Left renal cortex interstitium (tissue), 4 donors: ENCODE data around the gene CACNA2D3. TPM values are rescaled to one million over a fixed set of nuclear protein-coding genes. Genes with fewer than 3 reads are reported as not detected.
A peak's percentile ranks its signal among the peaks of the same experiment; 100 is the strongest.

Experiments
- DNase-seq, 4 donors: peaks; one replicate each; pipeline ENCODE4 v3.0.0-alpha.2; 2013; ENCODE audit warnings: low read depth in 4 of 4, low spot score in 2 of 4, missing footprints in 1 of 4
- polyA plus RNA-seq, 4 donors: library from polyadenylated mRNA; unstranded; fragments of 120-200 nt; gene quantifications; one replicate each; pipeline ENCODE4 v1.2.1, GENCODE V29; 2013; ENCODE audit not compliant: insufficient read length in 4 of 4

The CACNA2D3 gene
- polyA plus RNA-seq, 4 donors, result 1.2 to 2.1 (median 1.5) TPM

DNA sequence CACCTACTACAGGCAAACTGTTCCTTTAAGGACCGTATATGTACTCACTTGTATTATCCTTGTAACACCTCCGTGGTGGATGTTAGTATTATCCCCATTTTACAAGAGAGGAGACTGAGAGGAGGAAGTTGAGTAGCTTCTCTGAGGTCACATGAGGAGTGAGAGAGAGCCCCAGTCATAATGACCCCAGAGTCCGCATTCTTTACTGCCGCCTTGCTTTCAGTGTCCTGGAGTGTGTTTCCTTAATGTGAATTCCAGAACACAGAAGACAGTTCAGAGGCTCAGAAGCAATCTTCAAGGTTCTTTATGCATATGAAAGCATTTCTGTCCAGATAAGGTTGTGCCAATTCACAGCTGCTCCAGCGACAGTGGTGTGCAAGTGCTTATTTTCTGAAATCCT is 199.2 kb downstream of the CACNA2D3 start:
- no peak for DNase-seq

DNA sequence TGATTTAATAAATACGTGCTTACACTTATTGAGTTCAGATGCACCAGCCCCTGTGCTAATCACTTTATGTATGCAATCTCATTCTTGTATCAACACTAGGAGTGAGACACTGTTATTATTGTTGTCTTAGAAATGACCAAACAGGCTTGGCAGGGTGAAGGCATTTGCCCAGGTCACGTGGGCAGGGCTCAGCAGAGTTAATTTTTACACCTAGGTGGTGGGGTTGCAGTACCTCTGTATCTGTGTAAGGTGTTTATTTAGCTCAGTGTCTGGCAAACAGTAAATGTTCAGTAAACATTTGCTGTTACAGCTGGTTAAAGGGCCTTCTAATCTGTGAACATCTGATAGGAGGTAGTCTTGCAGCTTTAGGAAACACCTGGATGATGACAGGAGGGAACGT is 200.0 kb downstream of the CACNA2D3 start:
- peak in 1 of 4 donors; percentile 20 for DNase-seq

DNA sequence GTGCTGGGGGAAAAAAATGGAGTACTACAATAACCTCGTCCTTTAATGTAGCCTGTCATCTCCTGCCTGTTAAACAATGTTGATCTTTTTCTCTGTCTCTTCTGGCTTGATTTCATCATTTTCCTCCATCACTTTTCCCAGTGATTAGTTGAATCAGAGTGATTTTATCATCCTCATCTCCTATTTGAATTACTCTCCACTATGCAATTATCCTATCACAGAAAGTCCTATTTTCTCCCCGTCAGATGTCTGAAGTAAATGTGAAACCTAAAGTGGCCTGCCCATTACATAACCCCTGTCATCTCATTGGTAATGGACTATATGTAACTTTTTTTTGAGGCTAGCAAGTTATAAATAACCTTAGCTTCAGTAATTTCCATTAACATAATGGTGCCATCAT is 201.8 kb downstream of the CACNA2D3 start:
- DNase-seq, result no peak

DNA sequence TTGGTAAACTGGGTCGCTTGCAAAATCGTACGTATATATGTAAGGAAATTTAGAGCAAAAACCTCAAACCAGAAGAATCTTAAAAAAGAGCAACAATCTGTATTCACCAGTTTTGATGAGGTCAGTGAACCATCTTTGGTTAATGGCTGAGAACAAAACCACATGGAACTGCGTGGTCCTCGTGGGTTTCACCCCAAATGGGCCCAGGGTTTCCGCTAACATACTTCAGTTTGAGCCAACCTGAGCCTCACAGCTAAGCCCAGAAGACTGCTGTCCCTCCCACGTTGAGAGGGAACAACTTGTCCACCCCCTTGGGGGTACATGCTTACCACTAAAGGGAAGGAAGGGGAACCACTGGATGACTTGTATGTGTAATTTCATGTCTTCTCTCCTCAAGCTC is 204.6 kb downstream of the CACNA2D3 start:
- DNase-seq, result no peak

DNA sequence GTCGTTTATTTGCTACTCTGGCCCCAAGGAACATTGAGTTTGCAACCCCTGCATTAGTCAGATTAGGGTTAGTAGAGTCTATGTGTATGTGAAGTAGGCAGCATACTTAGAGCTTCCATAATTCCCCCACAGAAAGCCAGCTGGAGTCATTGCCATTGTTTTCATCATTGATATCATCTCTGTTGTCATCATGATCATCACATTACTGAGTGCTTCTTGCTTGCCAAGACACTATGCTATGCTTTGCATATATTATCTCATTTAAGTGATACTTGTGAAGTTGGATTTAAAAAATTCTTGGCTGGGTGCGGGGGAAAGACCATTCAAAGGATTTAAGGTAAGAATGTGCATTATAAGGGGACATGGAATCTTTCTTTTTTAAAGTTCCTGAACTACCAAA is 209.0 kb downstream of the CACNA2D3 start:
- no peak for DNase-seq

DNA sequence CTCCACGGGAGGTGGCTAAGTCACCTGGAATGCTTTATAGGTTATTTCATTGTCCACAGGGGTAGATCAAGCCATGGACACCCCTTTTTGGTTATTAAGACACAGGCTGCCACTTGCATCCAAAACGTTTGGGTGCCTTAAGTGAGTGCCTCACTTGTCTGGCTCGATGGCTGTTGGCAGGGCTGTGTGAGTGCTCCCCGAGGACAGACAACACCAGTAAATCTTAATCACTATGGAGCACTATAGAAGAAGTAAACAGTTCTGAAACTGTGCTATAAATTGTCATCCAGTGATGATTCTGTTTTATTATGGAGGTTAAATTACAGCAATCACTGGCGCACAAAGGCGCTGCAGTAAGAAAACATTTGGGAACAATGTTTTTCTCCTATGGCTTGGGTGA is 215.5 kb downstream of the CACNA2D3 start:
- no peak for DNase-seq

DNA sequence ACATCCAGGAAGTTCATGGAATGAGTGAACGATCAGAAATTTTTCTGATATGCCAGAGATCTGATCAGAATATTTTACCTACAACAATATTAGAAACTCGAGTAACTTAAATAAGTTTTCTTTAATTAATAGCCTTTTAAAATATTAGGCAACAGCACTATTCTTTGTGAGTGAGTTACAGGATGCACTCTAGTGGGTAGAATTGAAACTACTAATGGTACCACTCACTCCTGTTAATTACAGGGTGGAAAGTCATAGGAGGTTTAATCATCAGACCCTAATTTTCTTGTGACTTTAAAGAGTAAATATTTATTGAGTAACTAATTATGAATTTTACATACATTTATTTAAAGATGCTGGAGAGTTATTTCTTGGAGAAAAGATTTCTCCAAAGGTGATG is 217.3 kb downstream of the CACNA2D3 start:
- no peak for DNase-seq

DNA sequence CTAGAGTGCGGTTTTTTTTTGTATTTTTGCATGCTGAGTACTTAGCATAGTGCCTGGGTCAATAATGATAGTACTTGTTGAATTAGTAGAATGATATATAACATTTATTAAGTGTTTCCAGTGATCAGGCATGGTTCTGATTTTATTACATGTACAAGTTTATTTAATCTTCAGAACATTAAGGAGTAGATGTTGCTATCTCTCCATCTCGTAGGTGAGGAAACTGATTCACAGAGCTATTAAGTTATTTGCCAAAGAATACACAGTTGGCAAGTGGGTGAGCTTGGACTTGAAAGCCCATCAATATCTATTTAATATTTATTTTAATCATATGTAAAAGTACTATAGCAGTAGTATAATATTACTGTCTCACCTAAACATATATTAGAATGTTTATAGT is 219.5 kb downstream of the CACNA2D3 start:
- DNase-seq, result no peak

DNA sequence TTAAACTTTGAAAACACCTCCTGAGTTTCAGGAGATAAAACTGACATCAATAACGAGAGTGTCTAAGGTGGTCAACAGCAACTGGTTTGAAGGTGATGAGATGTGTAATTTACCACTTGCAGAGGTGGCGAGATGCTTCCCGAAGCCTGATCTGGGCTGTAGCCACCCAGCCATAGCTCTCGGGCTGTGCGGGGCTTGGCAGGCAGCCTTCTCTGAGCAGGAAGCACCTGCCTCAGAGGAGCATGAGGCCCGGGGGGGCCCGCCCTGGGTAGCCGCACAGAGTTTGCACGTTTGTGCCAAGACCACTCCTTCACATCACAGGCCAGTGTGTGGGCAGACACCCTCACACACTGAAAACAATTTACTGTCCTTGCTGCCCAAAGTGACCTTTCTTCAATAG is 220.3 kb downstream of the CACNA2D3 start:
- DNase-seq, result no peak

DNA sequence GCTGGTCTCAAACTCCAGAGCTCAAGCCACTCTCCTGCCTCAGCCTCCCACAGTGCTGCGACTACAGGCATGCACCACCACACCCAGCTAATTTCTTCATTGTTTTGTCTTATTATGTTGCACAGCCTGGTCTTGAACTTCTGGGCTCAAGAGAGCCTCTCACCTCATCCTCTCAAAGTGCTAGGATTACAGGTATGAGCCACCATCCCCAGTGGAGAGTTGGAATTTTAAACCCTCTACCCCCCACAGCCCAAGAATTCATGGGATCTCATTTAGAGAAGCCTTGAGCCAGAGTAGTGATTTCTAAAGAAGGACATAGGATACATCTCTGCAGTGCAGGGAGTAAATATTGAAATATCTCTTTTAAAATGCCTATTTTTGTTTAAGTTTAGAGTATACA is 221.1 kb downstream of the CACNA2D3 start:
- no peak for DNase-seq

DNA sequence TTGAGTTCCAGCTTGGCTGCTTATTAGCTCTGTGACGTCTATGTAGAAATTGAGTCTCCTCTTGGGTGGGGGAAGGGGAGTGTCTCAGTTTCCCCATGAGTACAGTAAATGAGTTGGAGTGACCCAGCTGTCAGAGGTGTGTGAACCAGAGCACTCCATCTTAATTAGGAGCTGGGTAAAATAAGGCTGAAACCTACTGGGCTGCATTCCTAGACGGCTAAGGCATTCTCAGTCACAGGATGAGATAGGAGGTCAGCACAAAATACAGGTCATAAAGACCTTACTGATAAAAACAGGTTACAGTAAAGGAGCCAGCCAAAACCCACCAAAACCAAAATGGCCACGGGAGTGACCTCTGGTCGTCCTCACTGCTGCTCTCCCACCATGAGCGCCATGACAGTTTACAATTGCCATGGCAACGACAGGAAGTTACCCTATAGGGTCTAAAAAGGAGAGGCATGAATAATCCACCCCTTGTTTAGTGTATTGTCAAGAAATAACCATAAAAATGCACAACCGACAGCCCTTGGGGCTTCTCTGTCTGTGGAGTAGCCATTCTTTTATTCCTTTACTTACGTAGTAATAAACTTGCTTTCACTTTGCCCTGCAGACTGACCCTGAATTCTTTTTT is 222.4 kb downstream of the CACNA2D3 start:
- no peak for DNase-seq

DNA sequence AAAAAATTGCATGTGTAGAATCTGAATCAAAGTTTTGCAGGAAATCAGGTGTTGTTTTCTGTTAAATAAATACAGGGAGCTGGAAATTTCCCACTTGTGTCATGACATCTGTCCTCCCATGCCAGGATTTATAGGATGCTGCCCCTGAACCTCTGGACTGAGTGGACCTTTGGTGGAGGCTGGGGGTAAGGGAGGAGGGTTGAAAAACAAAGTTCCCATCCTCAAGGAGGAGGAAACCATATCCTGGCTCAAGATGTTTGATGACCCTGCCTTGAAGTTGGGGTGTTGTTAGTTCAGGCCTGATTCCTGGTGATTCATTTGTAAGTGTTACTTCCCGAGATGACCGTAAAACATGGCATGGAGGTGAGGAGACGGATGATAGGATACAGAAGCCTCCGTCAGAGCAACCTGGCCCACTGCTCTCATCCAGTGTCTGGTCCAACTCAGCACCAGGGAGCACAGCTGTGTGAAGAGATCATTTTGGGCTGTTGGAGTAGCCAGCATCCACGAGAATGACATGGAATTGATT is 223.6 kb downstream of the CACNA2D3 start:
- no peak for DNase-seq

DNA sequence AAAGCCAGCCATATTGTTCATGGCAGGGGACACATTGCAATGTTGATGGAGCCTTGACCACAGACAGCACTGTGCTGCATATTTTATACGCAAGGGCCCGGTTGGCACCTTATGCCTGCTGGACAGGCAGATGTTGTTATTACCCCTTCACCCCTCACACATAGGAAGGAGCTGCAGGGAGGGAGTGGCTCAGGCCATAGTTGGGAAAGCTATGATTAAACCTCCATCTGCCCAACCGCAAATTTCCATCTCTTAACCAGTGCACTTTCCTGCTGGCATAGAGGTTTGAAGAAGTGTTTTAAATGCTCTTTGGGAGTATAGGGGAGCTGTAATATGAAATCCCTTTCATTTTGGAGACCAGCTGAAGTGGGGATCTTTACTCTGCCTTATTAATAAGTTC is 224.7 kb downstream of the CACNA2D3 start:
- no peak for DNase-seq

DNA sequence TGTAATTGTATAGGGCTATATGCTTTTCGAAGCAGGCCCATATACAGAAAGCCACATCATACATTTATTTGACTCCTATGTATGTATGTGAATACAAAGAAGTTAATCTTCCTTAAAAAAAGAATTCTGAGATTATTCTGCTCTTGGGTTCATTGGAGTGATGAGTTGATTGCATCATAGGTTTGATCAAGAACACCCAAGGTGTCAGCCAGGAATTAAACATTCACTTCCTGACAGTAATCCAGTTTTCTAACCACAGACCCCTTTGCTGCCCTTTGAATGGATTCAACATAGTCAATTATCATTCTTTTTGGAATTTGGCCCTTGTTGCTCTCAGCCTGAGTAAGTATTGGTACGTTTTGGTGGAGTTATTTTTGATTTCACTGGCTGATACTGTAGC is 225.6 kb downstream of the CACNA2D3 start:
- no peak for DNase-seq

DNA sequence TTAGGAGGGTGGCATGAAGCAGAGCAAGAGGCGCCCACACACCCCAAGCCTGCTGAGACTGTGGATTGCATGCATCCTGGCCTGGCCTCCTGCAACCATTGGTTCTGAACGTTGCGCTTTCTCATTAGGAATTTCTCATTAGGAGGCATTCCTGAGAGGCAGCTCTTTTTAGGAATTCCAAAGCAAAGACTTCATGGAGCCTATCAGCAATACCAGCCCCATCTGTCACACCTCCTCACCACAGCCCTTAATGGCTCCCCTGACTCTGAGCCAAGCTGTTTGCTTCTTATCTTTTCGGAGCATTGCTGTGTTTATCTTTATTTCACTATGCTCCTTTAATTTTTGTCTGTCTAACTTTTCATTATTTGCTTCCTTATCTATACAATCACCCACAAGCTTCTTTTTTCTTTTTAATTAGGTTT is 226.9 kb downstream of the CACNA2D3 start:
- no peak for DNase-seq

DNA sequence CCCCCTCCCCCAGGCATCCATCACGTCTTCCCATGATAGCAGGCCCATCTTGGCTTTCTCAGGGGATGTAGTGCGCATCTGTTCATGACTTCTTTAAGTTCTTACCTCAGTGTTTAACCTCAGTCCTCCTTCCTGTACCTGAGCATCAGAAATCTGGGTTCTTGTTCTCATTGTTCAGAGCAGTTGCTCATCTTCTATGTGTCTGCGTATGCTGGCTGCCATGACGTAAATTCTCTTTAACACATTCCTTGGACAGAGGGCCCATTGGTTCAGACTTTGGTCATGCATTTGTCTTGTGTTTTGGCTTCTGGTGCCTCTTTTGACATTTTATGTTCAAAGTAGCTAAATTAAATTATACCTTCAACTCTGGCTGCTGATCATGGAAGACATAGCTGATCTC is 227.3 kb downstream of the CACNA2D3 start:
- DNase-seq, result no peak

DNA sequence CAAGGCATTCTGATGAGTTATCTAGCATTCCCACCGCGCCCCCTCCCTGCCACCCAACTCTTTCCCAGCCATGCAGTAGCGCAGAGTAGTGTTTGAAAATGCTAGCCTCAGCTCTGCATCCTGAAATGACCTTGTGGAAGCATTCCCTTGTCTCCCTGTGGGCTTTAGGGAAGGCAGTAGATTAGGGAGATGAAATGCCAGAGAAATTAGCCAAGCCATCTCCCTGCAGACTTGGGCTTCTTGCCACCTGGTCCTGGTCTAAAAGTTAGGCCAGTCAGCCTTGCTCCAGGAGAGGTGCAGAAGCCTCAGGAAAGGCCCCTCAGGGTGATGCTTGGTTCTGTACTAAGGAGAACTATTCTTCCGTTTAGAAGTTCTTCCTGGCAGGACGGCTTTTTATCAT is 231.2 kb downstream of the CACNA2D3 start:
- DNase-seq, result no peak

DNA sequence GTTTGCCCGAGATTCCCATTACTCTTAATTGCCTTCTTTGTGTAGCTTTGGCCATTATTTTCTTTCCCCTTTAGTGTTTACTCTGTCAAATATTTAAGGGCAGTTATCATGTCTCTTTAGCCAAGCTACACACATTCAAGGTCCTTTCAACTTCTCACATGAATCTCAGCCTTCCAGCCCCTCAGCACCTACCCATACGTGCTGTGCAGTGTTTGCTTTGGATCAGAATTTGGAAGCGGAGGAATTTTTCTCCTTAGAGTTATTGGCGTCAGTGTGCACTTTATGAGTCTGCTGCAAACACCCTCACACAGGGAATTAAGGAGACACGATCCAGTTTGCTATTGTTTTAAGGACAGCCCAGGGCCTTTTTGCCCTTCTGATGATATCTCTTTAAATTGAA is 231.6 kb downstream of the CACNA2D3 start:
- peak in 2 of 4 donors; percentile 15 to 27 for DNase-seq

DNA sequence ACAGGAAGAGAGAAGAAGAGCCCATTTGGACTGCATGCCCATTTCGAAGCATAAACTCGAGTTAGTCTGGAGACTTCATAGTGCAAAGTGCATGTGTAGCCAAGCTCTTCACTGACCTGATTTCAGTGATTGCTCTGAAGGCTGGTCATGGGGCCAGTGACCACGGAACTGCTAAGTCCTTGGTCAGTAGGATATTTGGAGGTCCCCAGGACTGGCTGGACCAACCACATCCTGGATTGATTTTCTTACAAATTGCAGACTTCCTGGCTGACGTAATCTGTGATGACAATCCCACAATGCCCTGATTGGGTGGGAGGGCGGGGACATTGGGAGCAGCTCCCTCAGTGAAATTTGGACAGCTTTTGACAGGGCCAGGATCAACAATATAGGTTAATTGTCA is 233.4 kb downstream of the CACNA2D3 start:
- no peak for DNase-seq

DNA sequence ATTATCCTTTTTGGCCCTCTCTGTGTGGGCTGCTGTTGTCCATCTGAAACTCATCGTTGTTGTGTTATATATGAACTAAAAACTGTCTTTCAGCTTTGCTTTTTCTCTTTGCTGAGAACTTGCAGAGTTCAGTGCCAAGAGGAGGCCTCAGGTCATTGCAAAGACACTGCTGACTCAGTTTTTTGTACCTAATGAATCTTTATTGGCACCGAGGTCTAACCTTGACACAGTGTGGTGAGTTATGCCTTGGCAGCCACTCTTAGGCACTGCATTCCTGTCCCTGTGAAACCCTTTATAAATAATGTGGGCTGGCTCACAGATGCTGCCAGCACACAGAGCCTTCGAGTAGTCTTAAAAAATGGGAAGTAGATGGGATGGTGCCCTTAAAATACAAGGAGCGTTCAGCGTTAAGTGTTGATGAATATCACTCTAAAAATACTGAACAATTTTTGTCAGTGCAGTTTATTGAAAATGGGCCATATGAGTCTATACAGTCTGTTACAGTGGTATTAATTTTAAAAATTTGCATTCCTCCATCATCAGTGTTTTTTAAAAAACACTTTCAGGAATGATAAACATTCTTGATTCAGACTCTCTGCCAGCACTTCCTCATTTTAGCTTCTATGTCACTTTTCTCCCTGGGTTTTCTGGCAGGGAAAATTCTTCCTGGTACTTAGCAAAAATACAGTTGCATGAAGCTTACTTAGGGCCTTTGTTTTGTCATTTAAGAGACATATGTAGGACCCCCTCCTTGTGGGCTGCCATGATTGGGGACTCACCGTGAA is 234.1 kb downstream of the CACNA2D3 start:
- DNase-seq, result no peak

DNA sequence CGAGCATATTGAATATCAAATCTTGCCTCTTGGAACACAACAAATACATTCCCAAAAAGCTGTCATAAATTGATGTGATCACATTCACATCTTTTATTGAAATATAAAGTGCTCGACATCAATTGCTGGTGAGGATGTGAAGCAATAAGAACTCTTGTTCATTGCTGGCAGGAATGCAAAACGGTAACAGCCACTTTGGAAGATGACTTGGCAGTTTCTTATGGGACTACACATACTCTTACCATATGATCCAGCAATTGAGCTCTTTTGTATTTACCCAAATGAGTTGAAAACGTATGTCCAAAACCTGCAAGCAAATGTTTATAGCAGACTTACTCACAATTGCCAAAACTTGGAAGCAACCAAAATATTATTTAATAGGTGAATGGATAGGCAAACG is 234.9 kb downstream of the CACNA2D3 start:
- DNase-seq, result no peak

DNA sequence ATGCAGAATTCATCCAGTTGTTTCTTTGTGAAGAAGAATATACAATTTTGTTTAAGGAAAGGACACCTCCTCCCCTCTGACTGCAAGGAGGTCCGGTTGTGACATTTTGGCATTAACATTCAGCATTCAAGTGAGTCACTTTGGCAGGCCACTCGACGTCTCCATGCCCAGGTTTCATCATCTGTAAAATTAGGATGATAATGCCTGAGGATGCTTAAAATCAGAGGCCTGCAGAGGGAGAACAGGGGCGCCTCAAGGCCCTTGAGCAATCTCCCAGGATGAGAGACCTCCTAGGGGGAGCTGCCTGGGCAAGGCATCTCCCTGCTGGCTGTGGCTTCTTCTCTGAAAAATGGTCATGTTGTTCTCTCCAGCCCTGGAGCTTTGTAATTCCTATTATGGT is 236.0 kb downstream of the CACNA2D3 start:
- no peak for DNase-seq
